ENCODE measurements around the gene DIPK1C. TPM values are rescaled to one million over a fixed set of nuclear protein-coding genes. Genes with fewer than 3 reads are reported as not detected.

The DIPK1C gene
- total RNA-seq, 1 experiment from 2014 or later: 0.26 TPM

DNA sequence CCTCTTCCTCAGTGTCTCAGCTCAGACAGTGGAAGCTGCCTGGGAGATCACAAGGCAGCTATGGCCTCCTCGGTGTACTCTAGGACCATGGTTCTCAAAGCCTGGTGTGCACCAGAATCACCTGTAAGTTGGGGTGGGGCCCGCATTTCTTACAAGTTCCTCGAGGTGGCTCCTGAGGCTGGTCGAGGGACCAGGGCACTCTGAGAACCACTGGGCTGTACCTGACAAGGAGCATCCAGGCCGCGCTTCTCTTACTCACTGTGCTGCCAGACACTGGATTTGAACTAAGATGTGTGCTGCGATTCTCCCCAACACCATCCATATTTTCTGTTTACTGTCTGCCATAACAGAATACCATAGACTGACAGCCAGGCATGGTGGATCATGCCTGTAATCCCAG, 59.5 kb downstream of the DIPK1C start:
- Histone ChIP-seq H3K4me1 (ENCODE audit: control insufficient read depth, insufficient read depth, low read length) (no peaks in the 10 kb centered on the region), H3K9me3 (ENCODE audit: control insufficient read depth, insufficient read depth, low read depth, low read length) (no peaks in the 10 kb centered on the region), H3K27ac (ENCODE audit: low read length) (no peak overlapping the region), H3K36me3 (ENCODE audit: control insufficient read depth, insufficient read depth, low read length) (no peaks in the 10 kb centered on the region), H3K27me3 (ENCODE audit: control insufficient read depth, insufficient read depth, low read length) (peaks cover 22% of the 10 kb centered on the region), H3K4me3 (ENCODE audit: low read depth in 2 of 2, low read length in 2 of 2) (no peak overlapping the region)
- in situ Hi-C loops (cut with HindIII; ENCODE audit: low pct_unique_long_range_greater_than_20kb, low sequenced_read_pairs) (no loop called here), intact Hi-C loops (cut with micrococcal nuclease; ENCODE audit: unreplicated experiment) (no loop called here)
- CTCF ChIA-PET: no interaction called here
- POLR2A ChIA-PET: no interaction called here
- TF ChIP-seq CTCF (IDR thresholded peaks at IDR 0.05) (no peak), TCF7L2 (IDR thresholded peaks at IDR 0.05; ENCODE audit: low read depth, low read length) (no peak), POLR2AphosphoS5 (IDR thresholded peaks at IDR 0.05; ENCODE audit: low read depth, low read length) (no peak), REST (IDR thresholded peaks at IDR 0.05; ENCODE audit: insufficient read depth in 1 of 2, low read depth in 2 of 2, low read length in 1 of 2) (no peak), SIN3A (IDR thresholded peaks at IDR 0.05; ENCODE audit: borderline replicate concordance, insufficient read depth, low read depth, low read length) (no peak)
- DNase-seq (ENCODE audit: low read depth, low spot score) (no peak), ATAC-seq (no peak)
- no TSS peak for BruUV-seq (replicated peaks)

DNA sequence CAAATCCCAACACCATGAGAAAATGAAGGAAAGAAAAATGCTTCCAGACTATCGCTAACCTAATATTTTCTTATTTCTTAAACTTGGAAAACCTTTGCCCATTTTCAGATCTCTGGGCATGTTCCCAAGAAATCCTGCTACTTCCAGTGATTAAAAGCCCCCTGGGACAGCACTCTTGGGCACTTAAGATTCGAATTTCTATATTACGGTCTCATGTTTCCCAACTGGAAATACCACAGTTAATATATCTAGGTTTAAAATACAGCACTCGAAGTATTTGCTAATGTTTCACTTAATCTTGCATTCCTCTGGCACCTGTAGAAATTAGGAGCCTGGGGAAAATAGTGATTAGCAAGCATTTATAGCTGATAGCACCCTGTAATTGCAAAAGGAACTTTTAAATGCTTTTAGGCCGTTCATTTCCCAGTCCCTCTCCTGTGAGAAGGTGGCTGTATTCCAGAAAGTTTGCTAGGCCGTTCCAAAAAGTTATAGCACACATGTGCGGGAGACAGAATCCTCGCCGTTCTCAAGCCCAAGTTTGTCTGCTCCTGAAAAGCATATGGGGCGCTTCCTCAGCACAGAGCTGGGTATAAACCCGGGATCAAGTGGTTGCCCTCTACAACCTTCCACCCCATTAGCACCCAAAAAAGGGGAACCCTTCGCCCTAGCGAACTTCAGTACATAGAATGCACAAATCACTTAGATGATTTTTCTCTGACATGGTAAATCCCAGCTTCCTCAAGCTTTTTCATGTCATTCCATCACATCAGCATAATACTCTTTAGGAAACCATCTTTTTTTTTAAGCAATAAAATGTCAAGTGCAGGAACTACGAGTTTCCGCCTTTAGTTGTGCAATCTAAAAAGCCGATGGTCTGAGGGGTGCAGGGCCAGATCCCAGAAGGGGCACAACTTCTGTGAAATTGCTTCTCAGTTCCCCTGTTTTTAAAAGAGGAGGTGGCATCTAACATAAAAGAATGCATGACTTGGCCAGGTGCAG, 60.6 kb downstream of the DIPK1C start:
- TF ChIP-seq TCF7L2 (IDR thresholded peaks at IDR 0.05; ENCODE audit: low read depth, low read length) (no peak), SIN3A (IDR thresholded peaks at IDR 0.05; ENCODE audit: borderline replicate concordance, insufficient read depth, low read depth, low read length) (no peak), CTCF (IDR thresholded peaks at IDR 0.05) (no peak), POLR2AphosphoS5 (IDR thresholded peaks at IDR 0.05; ENCODE audit: low read depth, low read length) (no peak), REST (IDR thresholded peaks at IDR 0.05; ENCODE audit: insufficient read depth in 1 of 2, low read depth in 2 of 2, low read length in 1 of 2) (no peak)
- H3K4me1 ChIP-seq (ENCODE audit: control insufficient read depth, insufficient read depth, low read length): no peaks in the 10 kb centered on the region
- no peaks in the 10 kb centered on the region for H3K9me3 ChIP-seq (ENCODE audit: control insufficient read depth, insufficient read depth, low read depth, low read length)
- ChIA-PET POLR2A (no interaction called here), CTCF (interaction anchor here (0.6 kb wide), 1 partner anchor 188 kb away, joined by 3 read pairs; no protein-coding TSS in a partner anchor)
- ATAC-seq (no peak), DNase-seq (ENCODE audit: low read depth, low spot score) (no peak)
- H3K4me3 ChIP-seq (ENCODE audit: low read depth in 2 of 2, low read length in 2 of 2): no peak overlapping the region
- in situ Hi-C loops (cut with HindIII; ENCODE audit: low pct_unique_long_range_greater_than_20kb, low sequenced_read_pairs): no loop called here
- H3K36me3 ChIP-seq (ENCODE audit: control insufficient read depth, insufficient read depth, low read length): no peaks in the 10 kb centered on the region
- H3K27me3 ChIP-seq (ENCODE audit: control insufficient read depth, insufficient read depth, low read length): peaks cover 32% of the 10 kb centered on the region
- no TSS peak for BruUV-seq (replicated peaks)
- intact Hi-C loops (cut with micrococcal nuclease; ENCODE audit: unreplicated experiment): no loop called here
- H3K27ac ChIP-seq (ENCODE audit: low read length): no peak overlapping the region

Data from Panc1 (cell line).